GM12891 (cell line): ENCODE data around the gene POLN.

Experiments used
- DNase-seq: peaks from one replicate; pipeline ENCODE4 v3.0.0; 2011; ENCODE audit warnings: low spot score; ENCODE audit not compliant: insufficient read length
- FAIRE-seq: peaks from 2 replicates; lab custom pipeline; 2011; peaks lifted over from hg19 to GRCh38; lab: Jason Lieb, UNC
- PAX5 ChIP-seq: IDR thresholded peaks from 2 replicates; pipeline ENCODE4 v1.6.1; 2011; ENCODE audit warnings: low read length, moderate library complexity, mild to moderate bottlenecking; ENCODE audit not compliant: insufficient read depth, severe bottlenecking
- POLR2A ChIP-seq: IDR thresholded peaks from 2 replicates; pipeline ENCODE4 v1.6.1; 2011; ENCODE audit warnings: low read depth, low read length, control low read depth
- POLR2AphosphoS5 ChIP-seq: IDR thresholded peaks from 2 replicates; pipeline ENCODE4 v1.6.1; 2011; ENCODE audit warnings: low read depth, low read length, control low read depth
- POU2F2 ChIP-seq: IDR thresholded peaks from 2 replicates; pipeline ENCODE4 v1.6.1; 2011; ENCODE audit warnings: low read depth, mild to moderate bottlenecking, control low read depth, low read length, moderate library complexity
- SPI1 ChIP-seq: IDR thresholded peaks from 2 replicates; pipeline ENCODE4 v1.6.1; 2011; ENCODE audit warnings: low read depth, low read length, control low read depth
- TAF1 ChIP-seq: IDR thresholded peaks from 2 replicates; pipeline ENCODE4 v1.6.1; 2011; ENCODE audit warnings: low read depth, low read length, control low read depth

Gene POLN

GRCh38 chr4:2103127-2103842, 138.6 kb downstream of the POLN start:
- no peak for DNase-seq
- TF ChIP-seq POLR2AphosphoS5: no peak
- FAIRE-seq: no peak

- no peak for TF ChIP-seq SPI1
- no peak for TF ChIP-seq POLR2A
- TF ChIP-seq POLR2AphosphoS5: no peak
- TF ChIP-seq TAF1: no peak
- FAIRE-seq: no peak
- no peak for DNase-seq
These were observed 139.7 kb downstream of the POLN start for GRCh38 chr4:2102045-2102883.

- no peak for FAIRE-seq
- DNase-seq: no peak
- TF ChIP-seq TAF1 (no peak), POLR2A (no peak), POLR2AphosphoS5 (no peak), POU2F2 (no peak), SPI1 (no peak), PAX5 (no peak)
These were observed 140.4 kb downstream of the POLN start for GRCh38 chr4:2101346-2102044.

GRCh38 chr4:2096073-2096609, 145.8 kb downstream of the POLN start:
- no peak for TF ChIP-seq TAF1
- TF ChIP-seq POU2F2: no peak
- TF ChIP-seq POLR2AphosphoS5: no peak
- no peak for TF ChIP-seq POLR2A
- FAIRE-seq (no peak), DNase-seq (no peak)

- DNase-seq (no peak), FAIRE-seq (no peak)
- no peak for TF ChIP-seq TAF1
- no peak for TF ChIP-seq POLR2A
- no peak for TF ChIP-seq POU2F2
- no peak for TF ChIP-seq PAX5
- no peak for TF ChIP-seq POLR2AphosphoS5
- TF ChIP-seq SPI1: no peak
These were observed 146.5 kb downstream of the POLN start for GRCh38 chr4:2095236-2096072.

- no peak for DNase-seq
- no peak for FAIRE-seq
- TF ChIP-seq TAF1: no peak
- TF ChIP-seq POU2F2: no peak
- no peak for TF ChIP-seq POLR2A
- TF ChIP-seq PAX5: no peak
- TF ChIP-seq SPI1: no peak
- no peak for TF ChIP-seq POLR2AphosphoS5
These were observed 147.4 kb downstream of the POLN start for GRCh38 chr4:2094545-2094944.

GRCh38 chr4:2093265-2093664, 148.7 kb downstream of the POLN start:
- DNase-seq: no peak

GRCh38 chr4:2092669-2093053, 149.3 kb downstream of the POLN start:
- TF ChIP-seq TAF1: no peak
- TF ChIP-seq PAX5: no peak
- TF ChIP-seq POLR2AphosphoS5: no peak
- no peak for TF ChIP-seq POU2F2
- no peak for TF ChIP-seq SPI1
- TF ChIP-seq POLR2A: no peak
- DNase-seq (no peak), FAIRE-seq (no peak)

More at GRCh38 chr4:2093265-2093664, 148.7 kb downstream of the POLN start:
- TF ChIP-seq POU2F2: no peak
- no peak for TF ChIP-seq SPI1
- no peak for TF ChIP-seq POLR2A
- TF ChIP-seq PAX5: no peak
- no peak for TF ChIP-seq POLR2AphosphoS5
- no peak for TF ChIP-seq TAF1
- no peak for FAIRE-seq
